Testis (tissue), 3 donors: ENCODE data around the gene ELMO1. TPM values are rescaled to one million over a fixed set of nuclear protein-coding genes. Genes with fewer than 3 reads are reported as not detected.

Experiments used
- DNase-seq: peaks from one replicate; pipeline ENCODE4 v3.0.0-alpha.2; 2019
- H3K27ac ChIP-seq, 2 donors: fragments of 200-600 bp; sonication (generic); one replicate each; pipeline ENCODE4 v1.5.1; 2019
- H3K27me3 ChIP-seq: fragments of 200-600 bp; sonication (generic); one replicate; pipeline ENCODE4 v1.5.1; 2019
- H3K36me3 ChIP-seq: fragments of 200-600 bp; sonication (generic); one replicate; pipeline ENCODE4 v1.5.1; 2017; ENCODE audit warnings: low read depth; ENCODE audit errors: missing control alignments
- H3K4me1 ChIP-seq: fragments of 200-600 bp; sonication (generic); one replicate; pipeline ENCODE4 v1.5.1; 2019
- H3K4me3 ChIP-seq, 2 donors: fragments of 200-600 bp; sonication (generic); one replicate each; pipeline ENCODE4 v1.5.1; 2017 to 2019
- H3K9me3 ChIP-seq: fragments of 200-600 bp; sonication (generic); one replicate; pipeline ENCODE4 v1.5.1; 2017
- CTCF ChIP-seq, 3 experiments: fragments of 450-650 bp in 2 of 3; fragments of 200-600 bp in 1 of 3; sonication (generic) in 1 of 3; IDR thresholded peaks; one replicate each; pipeline ENCODE4 v1.5.1; 2016 to 2019; ENCODE audit warnings: antibody characterized with exemption in 3 of 3, mild to moderate bottlenecking in 2 of 3, moderate library complexity in 1 of 3
- POLR2A ChIP-seq: fragments of 450-650 bp; IDR thresholded peaks from one replicate; pipeline ENCODE4 v1.6.1; 2017; ENCODE audit warnings: antibody characterized with exemption, mild to moderate bottlenecking, moderate library complexity
- WGBS, 2 donors: methylation state at CpG; one replicate each; pipeline ENCODE4 v1.1.5; 2018; 5-methylcytosine and 5-hydroxymethylcytosine counted together
- intact Hi-C: fragments of 100-400 bp; cut with DNase I; formaldehyde crosslinking; loops from one replicate; pipeline ENCODE4 v1.15.1; 2023; ENCODE audit warnings: low total_unique reads
- polyA plus RNA-seq: library from polyadenylated mRNA; stranded (reverse); fragments of 350-450 nt; fragmentation: Illumina TruSeq; extraction: RNeasy Lipid Tissue Mini Kit (QIAGEN cat#74804); gene quantifications from one replicate; pipeline ENCODE4 v1.2.3, GENCODE V29; 2014; ENCODE audit warnings: low read depth, low replicate concordance; ENCODE audit not compliant: insufficient read depth
- total RNA-seq, 2 donors: library from RNA; depleted of rRNA; stranded (reverse); fragments of >200 nt; gene quantifications; one replicate each; pipeline ENCODE4 v1.2.3, GENCODE V29; 2016

The ELMO1 gene
- total and polyA plus RNA-seq, 3 donors from 2014 or later = 12.9 to 47.2 (median 36.5) TPM

GRCh38 chr7:37344886-37345579, 103.6 kb downstream of the ELMO1 start:
- no peak overlapping the region for H3K4me3 ChIP-seq
- no peaks in the 10 kb centered on the region for H3K36me3 ChIP-seq
- no peaks in the 10 kb centered on the region for H3K27me3 ChIP-seq
- no peak for TF ChIP-seq POLR2A
- no peak for TF ChIP-seq CTCF (IDR thresholded peaks at IDR 0.05)
- WGBS, 2 donors = 81% methylated on average over 9 of the region's 9 CpGs
- intact Hi-C loops = no loop called here
- no peaks in the 10 kb centered on the region for H3K9me3 ChIP-seq
- H3K27ac ChIP-seq = no peak overlapping the region
- DNase-seq = no peak
- no peaks in the 10 kb centered on the region for H3K4me1 ChIP-seq

- DNase-seq = no peak
- H3K9me3 ChIP-seq = no peaks in the 10 kb centered on the region
- 78% methylated on average over 16 of the region's 16 CpGs for WGBS, 2 donors
- no peaks in the 10 kb centered on the region for H3K4me1 ChIP-seq
- no peak overlapping the region for H3K27ac ChIP-seq
- no peak overlapping the region for H3K4me3 ChIP-seq
- TF ChIP-seq POLR2A = no peak
- no peak for TF ChIP-seq CTCF (IDR thresholded peaks at IDR 0.05)
- intact Hi-C loops = no loop called here
- H3K36me3 ChIP-seq = no peaks in the 10 kb centered on the region
- no peaks in the 10 kb centered on the region for H3K27me3 ChIP-seq
These were observed 105.8 kb downstream of the ELMO1 start for GRCh38 chr7:37342688-37343471.

GRCh38 chr7:37342176-37342687, 106.4 kb downstream of the ELMO1 start:
- TF ChIP-seq POLR2A (no peak), CTCF (IDR thresholded peaks at IDR 0.05) (no peak)
- no peaks in the 10 kb centered on the region for H3K9me3 ChIP-seq
- H3K4me1 ChIP-seq = no peaks in the 10 kb centered on the region
- intact Hi-C loops = no loop called here
- no peaks in the 10 kb centered on the region for H3K36me3 ChIP-seq
- DNase-seq = no peak
- no peak overlapping the region for H3K4me3 ChIP-seq
- no peak overlapping the region for H3K27ac ChIP-seq
- 89 to 92% methylated on average over 8 of the region's 8 CpGs for WGBS, 2 donors
- H3K27me3 ChIP-seq = no peaks in the 10 kb centered on the region

GRCh38 chr7:37341033-37341630, 107.5 kb downstream of the ELMO1 start:
- no peak for DNase-seq
- H3K27me3 ChIP-seq = no peaks in the 10 kb centered on the region
- H3K36me3 ChIP-seq = no peaks in the 10 kb centered on the region
- no peak overlapping the region for H3K27ac ChIP-seq
- intact Hi-C loops = no loop called here
- no peaks in the 10 kb centered on the region for H3K4me1 ChIP-seq
- WGBS, 2 donors = 74 to 76% methylated on average over 6 of the region's 6 CpGs
- H3K4me3 ChIP-seq = no peak overlapping the region
- TF ChIP-seq CTCF (IDR thresholded peaks at IDR 0.05) (no peak), POLR2A (no peak)
- H3K9me3 ChIP-seq = no peaks in the 10 kb centered on the region
